OCI-LY7 (cell line): ENCODE results near the gene GRIN2C. TPM values are rescaled to one million over a fixed set of nuclear protein-coding genes. Genes with fewer than 3 reads are reported as not detected.
A peak's percentile ranks its signal among the peaks of the same experiment; 100 is the strongest.

ENCODE experiments used
- BruUV-seq: library from RNA; stranded (reverse); fragments of 400-500 nt; replicated peaks from 2 replicates; lab custom pipeline; 2021; lab: Mats Ljungman, UMichigan
- CTCF ChIA-PET: fragments of 300-600 bp; sonication (Branson Sonifier 250); formaldehyde crosslinking; loops from one replicate; lab custom pipeline; 2022; ENCODE audit warnings: antibody characterized with exemption; ENCODE audit not compliant: unreplicated experiment; lab: Charles Lee
- POLR2A ChIA-PET: fragments of 300-600 bp; sonication (Branson Sonifier 250); formaldehyde crosslinking; loops from one replicate; lab custom pipeline; 2022; ENCODE audit warnings: antibody characterized with exemption; lab: Charles Lee
- DNase-seq: peaks from one replicate; pipeline ENCODE4 v3.0.0-alpha.2; 2015; ENCODE audit warnings: low spot score
- H2AFZ ChIP-seq: fragments of 200-600 bp; sonication (generic), shearing (Covaris generic); 2 replicates; pipeline ENCODE4 v1.6.1; 2014; ENCODE audit warnings: mild to moderate bottlenecking, antibody characterized with exemption, low read length, moderate library complexity
- H3K27ac ChIP-seq: fragments of 200-600 bp; sonication (generic); 2 replicates; pipeline ENCODE4 v1.5.1; 2014; ENCODE audit warnings: mixed run types, low read depth, mild to moderate bottlenecking, moderate library complexity, low read length, inconsistent platforms; ENCODE audit not compliant: poor library complexity, severe bottlenecking
- H3K36me3 ChIP-seq: fragments of 200-600 bp; sonication (generic); 2 replicates; pipeline ENCODE4 v1.6.1; 2014; ENCODE audit warnings: mild to moderate bottlenecking, antibody characterized with exemption, low read length, moderate library complexity, mixed read lengths; ENCODE audit not compliant: insufficient read depth
- H3K4me1 ChIP-seq: fragments of 200-600 bp; sonication (generic); 2 replicates; pipeline ENCODE4 v1.5.1; 2014; ENCODE audit warnings: mild to moderate bottlenecking, low read length; ENCODE audit not compliant: insufficient read depth, poor library complexity, severe bottlenecking
- H3K4me2 ChIP-seq: fragments of 200-600 bp; sonication (generic); 2 replicates; pipeline ENCODE4 v1.6.1; 2014; ENCODE audit warnings: mild to moderate bottlenecking, low read length
- H3K4me3 ChIP-seq: fragments of 200-600 bp; sonication (generic); 2 replicates; pipeline ENCODE4 v1.5.1; 2014; ENCODE audit warnings: mild to moderate bottlenecking, low read depth, low read length; ENCODE audit not compliant: poor library complexity, severe bottlenecking
- H3K79me2 ChIP-seq: fragments of 200-600 bp; sonication (generic); 2 replicates; pipeline ENCODE4 v1.6.1; 2016; ENCODE audit warnings: low read depth, mild to moderate bottlenecking, low read length, moderate library complexity, mixed read lengths; ENCODE audit not compliant: insufficient read depth
- H3K9me2 ChIP-seq: fragments of 200-600 bp; sonication (generic); 2 replicates; pipeline ENCODE4 v1.6.1; 2016; ENCODE audit warnings: mild to moderate bottlenecking, low read length, mixed read lengths; ENCODE audit not compliant: insufficient read depth
- H3K9me3 ChIP-seq: fragments of 200-600 bp; sonication (generic); 2 replicates; pipeline ENCODE4 v1.6.1; 2014; ENCODE audit warnings: mild to moderate bottlenecking, mixed run types, low read length, mixed read lengths
- H4K20me1 ChIP-seq: fragments of 200-600 bp; sonication (generic); 2 replicates; pipeline ENCODE4 v1.6.1; 2014; ENCODE audit warnings: mild to moderate bottlenecking, antibody characterized with exemption, low read length, moderate library complexity, mixed read lengths; ENCODE audit not compliant: insufficient read depth
- CTCF ChIP-seq: fragments of 200-600 bp; sonication (generic); conservative IDR thresholded peaks from 2 replicates; pipeline ENCODE4 v1.5.1; 2014; ENCODE audit warnings: mild to moderate bottlenecking, antibody characterized with exemption, low read length, moderate library complexity, mixed read lengths
- EZH2phosphoT487 ChIP-seq: fragments of 200-600 bp; sonication (generic); IDR thresholded peaks from 2 replicates; pipeline ENCODE4 v1.6.1; 2018; ENCODE audit warnings: low read depth, borderline replicate concordance, mild to moderate bottlenecking, mixed run types, antibody characterized with exemption, low read length, moderate library complexity, mixed read lengths
- intact Hi-C: fragments of 100-400 bp; cut with micrococcal nuclease; formaldehyde crosslinking; loops from one replicate; pipeline ENCODE4 v1.10.0; 2022; ENCODE audit not compliant: unreplicated experiment
- total RNA-seq, 2 experiments: library from RNA; depleted of rRNA in 1 of 2; stranded (reverse); fragments of >200 nt in 1 of 2; shearing (Covaris generic) in 1 of 2; gene quantifications; 2 replicates each; pipeline ENCODE4 v1.2.3, GENCODE V29; 2014 to 2022

GRIN2C gene
- total RNA-seq, 2 experiments from 2014 or later = 0.22 to 0.61 TPM

- ChIA-PET CTCF (no interaction called here), POLR2A (interaction anchor here (1.4 kb wide), 1 partner anchor 18 kb away, joined by 5 read pairs; the partner anchor contains the start of gene FDXR)
- no peak for DNase-seq
- Histone ChIP-seq H3K36me3 (no peaks in the 10 kb centered on the region), H3K4me1 (peaks cover 11% of the 10 kb centered on the region), H2AFZ (no peak overlapping the region), H3K4me3 (no peak overlapping the region), H3K9me3 (no peaks in the 10 kb centered on the region), H3K79me2 (no peaks in the 10 kb centered on the region), H3K4me2 (no peak overlapping the region), H3K9me2 (no peaks in the 10 kb centered on the region), H4K20me1 (no peaks in the 10 kb centered on the region), H3K27ac (no peak overlapping the region)
- TF ChIP-seq CTCF (no peak), EZH2phosphoT487 (no peak)
- intact Hi-C loops = no loop called here
- BruUV-seq = no TSS peak
Measured at GRCh38 chr17:74854792-74855191, 4.9 kb downstream of the GRIN2C start.

DNA sequence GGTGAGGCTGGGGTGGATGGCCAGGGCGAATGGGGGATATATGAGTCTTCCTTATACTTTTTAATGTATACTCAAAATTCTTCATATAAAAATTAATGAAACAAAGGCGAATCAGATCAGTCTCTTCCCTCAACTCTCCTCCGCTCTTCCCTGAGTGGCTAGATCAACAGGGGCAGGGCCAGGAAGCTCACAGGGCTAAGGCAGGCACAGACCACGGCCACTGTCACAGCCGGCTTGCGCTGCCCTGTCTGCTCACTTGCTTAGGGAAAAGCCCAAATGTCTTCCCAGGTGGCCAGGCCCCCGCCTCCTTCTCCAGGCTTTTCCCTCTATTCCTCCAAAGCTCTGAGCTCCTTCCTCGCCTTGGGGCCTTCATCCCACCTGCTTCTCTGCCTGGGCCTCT, 6.0 kb downstream of the GRIN2C start:
- intact Hi-C loops = no loop called here
- no peak overlapping the region for H2AFZ ChIP-seq
- peaks cover 11% of the 10 kb centered on the region for H3K4me1 ChIP-seq
- no peak overlapping the region for H3K27ac ChIP-seq
- H3K36me3 ChIP-seq = no peaks in the 10 kb centered on the region
- ChIA-PET CTCF (no interaction called here), POLR2A (interaction anchor here (0.6 kb wide), 1 partner anchor 157 kb away, joined by 3 read pairs; no protein-coding TSS in a partner anchor)
- H3K79me2 ChIP-seq = no peaks in the 10 kb centered on the region
- TF ChIP-seq EZH2phosphoT487 = no peak
- TF ChIP-seq CTCF = no peak
- no peaks in the 10 kb centered on the region for H3K9me2 ChIP-seq
- no peak for DNase-seq
- H3K4me3 ChIP-seq = no peak overlapping the region
- no peaks in the 10 kb centered on the region for H4K20me1 ChIP-seq
- no TSS peak for BruUV-seq
- no peaks in the 10 kb centered on the region for H3K9me3 ChIP-seq
- no peak overlapping the region; the same call in 1 of the 2 replicates for H3K4me2 ChIP-seq

DNA sequence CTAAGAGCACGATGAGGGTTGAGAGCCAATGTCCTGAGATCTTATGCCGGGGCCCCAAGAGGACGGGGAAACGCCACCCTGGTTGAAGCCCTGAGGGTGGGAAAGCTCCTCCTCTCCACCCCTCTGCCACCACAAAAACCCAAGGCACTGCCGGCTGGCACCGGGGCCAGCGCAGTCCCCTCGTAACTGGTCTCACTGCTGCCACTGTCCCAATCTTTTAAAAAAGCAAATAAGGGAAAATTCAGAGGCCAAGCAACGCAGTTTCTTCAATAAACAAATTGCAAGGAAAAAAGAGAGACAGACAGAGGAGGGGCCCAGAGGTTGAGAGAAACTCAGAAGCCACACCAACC, 6.7 kb downstream of the GRIN2C start:
- BruUV-seq = no TSS peak
- Histone ChIP-seq H3K4me1 (peaks cover 11% of the 10 kb centered on the region), H3K4me3 (peak overlapping the region; percentile 65), H3K4me2 (peak overlapping the region; percentile 75), H2AFZ (peak overlapping the region; percentile 76; the same call in 1 of the 2 replicates), H3K9me2 (no peaks in the 10 kb centered on the region), H4K20me1 (no peaks in the 10 kb centered on the region), H3K36me3 (no peaks in the 10 kb centered on the region), H3K79me2 (no peaks in the 10 kb centered on the region), H3K9me3 (no peaks in the 10 kb centered on the region), H3K27ac (no peak overlapping the region)
- POLR2A ChIA-PET = interaction anchor here (0.5 to 1.4 kb wide), 6 partner anchors 13 to 57 kb away, joined by 3 to 4 read pairs (median 3); partner anchors contain the start of gene FDXR
- DNase-seq = no peak
- TF ChIP-seq CTCF (no peak), EZH2phosphoT487 (no peak)
- CTCF ChIA-PET = no interaction called here
- intact Hi-C loops = no loop called here
